ENCODE data around the gene SLC7A1. TPM values are rescaled to one million over a fixed set of nuclear protein-coding genes. Genes with fewer than 3 reads are reported as not detected.

SLC7A1 gene
- total and polyA plus RNA-seq, 3 donors from 2014 or later: 21.4 to 35.7 (median 27.0) TPM

DNA sequence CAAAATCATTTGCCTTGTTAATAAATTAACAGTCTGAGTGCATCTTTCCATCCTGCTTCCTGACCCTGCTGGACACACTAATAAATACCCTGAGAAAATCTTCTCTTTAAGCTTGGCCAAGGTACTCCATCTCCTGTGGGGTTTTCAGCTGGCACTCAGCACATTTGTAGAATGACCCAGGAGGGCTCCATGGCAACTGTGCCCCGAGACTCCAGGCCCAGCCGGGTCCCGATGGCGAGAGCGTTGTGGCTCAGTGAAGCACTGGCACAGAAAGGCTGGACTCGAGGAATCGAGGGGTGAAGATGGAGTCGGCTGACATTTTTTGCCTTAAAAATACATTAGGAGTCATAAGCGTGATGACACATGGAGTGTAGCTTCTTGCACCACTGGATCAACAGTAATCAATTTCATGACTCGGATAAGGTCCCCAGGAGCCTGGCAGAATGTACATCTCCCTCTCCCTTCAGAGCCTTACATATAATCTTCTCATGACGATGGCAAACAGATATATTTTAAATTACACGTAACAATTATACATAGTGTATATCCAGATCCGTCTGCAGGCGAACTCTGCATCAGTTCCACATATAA is 85.4 kb downstream of the SLC7A1 start:
- 92 to 98% methylated on average over 14 of the region's 14 CpGs for WGBS, 2 donors
- TF ChIP-seq, protein P1, sequence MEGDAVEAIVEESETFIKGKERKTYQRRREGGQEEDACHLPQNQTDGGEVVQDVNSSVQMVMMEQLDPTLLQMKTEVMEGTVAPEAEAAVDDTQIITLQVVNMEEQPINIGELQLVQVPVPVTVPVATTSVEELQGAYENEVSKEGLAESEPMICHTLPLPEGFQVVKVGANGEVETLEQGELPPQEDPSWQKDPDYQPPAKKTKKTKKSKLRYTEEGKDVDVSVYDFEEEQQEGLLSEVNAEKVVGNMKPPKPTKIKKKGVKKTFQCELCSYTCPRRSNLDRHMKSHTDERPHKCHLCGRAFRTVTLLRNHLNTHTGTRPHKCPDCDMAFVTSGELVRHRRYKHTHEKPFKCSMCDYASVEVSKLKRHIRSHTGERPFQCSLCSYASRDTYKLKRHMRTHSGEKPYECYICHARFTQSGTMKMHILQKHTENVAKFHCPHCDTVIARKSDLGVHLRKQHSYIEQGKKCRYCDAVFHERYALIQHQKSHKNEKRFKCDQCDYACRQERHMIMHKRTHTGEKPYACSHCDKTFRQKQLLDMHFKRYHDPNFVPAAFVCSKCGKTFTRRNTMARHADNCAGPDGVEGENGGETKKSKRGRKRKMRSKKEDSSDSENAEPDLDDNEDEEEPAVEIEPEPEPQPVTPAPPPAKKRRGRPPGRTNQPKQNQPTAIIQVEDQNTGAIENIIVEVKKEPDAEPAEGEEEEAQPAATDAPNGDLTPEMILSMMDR (IDR thresholded peaks at IDR 0.05): no peak
- TF ChIP-seq POLR2A (IDR thresholded peaks at IDR 0.05): no peak
- no peaks in the 10 kb centered on the region for H3K27me3 ChIP-seq
- H3K4me3 ChIP-seq: no peak overlapping the region
- no peak overlapping the region for H3K27ac ChIP-seq
- no peak for DNase-seq
- no peaks in the 10 kb centered on the region for H3K36me3 ChIP-seq (ENCODE audit: low read depth, missing control alignments)
- H3K4me1 ChIP-seq: peaks cover 4% of the 10 kb centered on the region
- intact Hi-C loops (cut with DNase I; ENCODE audit: low total_unique reads): loop anchor here (10.0 kb wide), 1 partner anchor 605 kb away; no protein-coding TSS in a partner anchor
- no peaks in the 10 kb centered on the region for H3K9me3 ChIP-seq

DNA sequence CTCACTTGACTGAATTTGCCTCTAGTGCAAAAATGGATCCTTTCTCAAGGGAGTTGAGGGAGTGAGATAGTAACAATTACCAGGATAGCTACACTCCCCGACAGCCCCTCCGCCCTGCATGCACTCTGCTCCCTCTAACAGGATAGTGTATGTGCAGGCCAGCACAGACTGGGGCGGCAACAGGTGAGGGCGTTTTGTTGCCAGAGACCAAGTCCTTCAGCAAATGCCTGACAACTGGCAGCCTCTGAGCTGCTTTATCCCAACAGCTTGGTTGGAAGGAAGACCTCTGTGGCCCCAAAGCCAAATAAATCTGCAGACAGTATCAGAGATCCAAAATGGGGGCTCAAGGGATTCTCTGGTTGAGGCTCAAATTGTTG is 86.6 kb downstream of the SLC7A1 start:
- H3K27ac ChIP-seq: no peak overlapping the region
- TF ChIP-seq, protein P1 (IDR thresholded peaks at IDR 0.05): no peak
- no peak for TF ChIP-seq POLR2A (IDR thresholded peaks at IDR 0.05)
- no peaks in the 10 kb centered on the region for H3K27me3 ChIP-seq
- intact Hi-C loops (cut with DNase I; ENCODE audit: low total_unique reads): loop anchor here (10.0 kb wide), 1 partner anchor 606 kb away; no protein-coding TSS in a partner anchor
- H3K9me3 ChIP-seq: no peaks in the 10 kb centered on the region
- H3K4me1 ChIP-seq: peaks cover 4% of the 10 kb centered on the region
- no peaks in the 10 kb centered on the region for H3K36me3 ChIP-seq (ENCODE audit: low read depth, missing control alignments)
- DNase-seq: no peak
- 50 to 64% methylated on average over 4 of the region's 4 CpGs for WGBS, 2 donors
- H3K4me3 ChIP-seq: no peak overlapping the region

DNA sequence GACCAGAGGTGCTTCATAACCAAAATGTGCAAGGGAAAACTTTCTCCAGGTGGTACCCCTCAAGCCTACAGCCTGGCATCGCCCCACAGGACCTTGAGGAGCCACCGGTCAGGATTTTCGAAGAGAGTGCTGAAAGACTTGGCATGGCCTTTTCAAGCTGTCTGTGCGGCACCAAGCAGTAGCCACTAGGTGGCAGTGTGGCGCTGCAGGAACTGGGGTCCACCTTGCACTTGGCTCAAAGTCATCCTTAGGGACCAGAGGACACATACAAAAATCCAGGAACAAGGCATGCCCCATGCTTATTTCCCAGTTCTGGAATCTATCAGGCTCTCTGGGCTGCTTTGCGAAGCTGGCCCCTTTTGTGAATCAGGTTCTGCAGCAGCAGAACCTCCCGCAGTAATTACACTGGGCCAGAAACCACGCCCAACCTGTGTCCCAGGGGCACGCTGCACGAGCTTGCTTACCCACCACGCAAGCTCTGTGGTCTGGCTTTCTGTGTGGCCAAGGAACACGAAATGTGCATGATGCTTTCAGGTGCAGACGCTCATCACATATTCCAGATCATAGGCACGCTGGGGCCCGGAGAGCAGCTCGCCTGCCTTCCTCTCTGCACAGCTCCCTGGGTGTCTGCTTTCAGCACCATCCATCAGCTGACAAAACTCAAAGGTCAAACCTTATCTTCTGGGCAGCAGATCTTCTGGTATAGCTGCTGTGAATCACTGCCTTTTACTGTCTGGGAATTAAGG is 87.2 kb downstream of the SLC7A1 start:
- no peak overlapping the region for H3K4me3 ChIP-seq
- no peaks in the 10 kb centered on the region for H3K36me3 ChIP-seq (ENCODE audit: low read depth, missing control alignments)
- H3K27me3 ChIP-seq: no peaks in the 10 kb centered on the region
- TF ChIP-seq, protein P1 (IDR thresholded peaks at IDR 0.05): peak; percentile 78 to 96 (median 91)
- TF ChIP-seq POLR2A (IDR thresholded peaks at IDR 0.05): no peak
- DNase-seq: peak; percentile 91
- WGBS, 2 donors: 45 to 53% methylated on average over 9 to 15 of the region's 16 CpGs
- H3K4me1 ChIP-seq: peaks cover 4% of the 10 kb centered on the region
- H3K9me3 ChIP-seq: no peaks in the 10 kb centered on the region
- no peak overlapping the region for H3K27ac ChIP-seq
- intact Hi-C loops (cut with DNase I; ENCODE audit: low total_unique reads): loop anchor here (10.0 kb wide), 1 partner anchor 606 kb away; no protein-coding TSS in a partner anchor

DNA sequence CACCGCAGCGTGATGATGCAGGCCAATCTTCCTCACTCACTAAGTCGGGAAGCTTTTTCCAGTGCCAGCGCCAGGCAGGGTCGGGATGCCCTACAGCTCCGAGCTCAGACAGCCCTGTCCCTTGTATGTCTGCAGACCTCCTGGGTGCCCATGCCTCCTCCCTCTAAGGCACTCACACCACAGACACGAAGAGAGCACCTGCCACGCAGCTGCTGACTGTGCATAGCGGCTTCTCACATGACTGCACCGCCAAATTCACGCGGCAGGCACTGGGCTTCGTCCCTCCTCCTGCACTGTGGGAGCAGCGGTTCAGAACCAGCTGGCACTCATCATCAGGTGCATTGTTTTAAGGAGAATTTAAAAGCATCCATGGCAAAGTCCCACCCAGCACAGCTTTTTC is 88.1 kb downstream of the SLC7A1 start:
- Histone ChIP-seq H3K27ac (no peak overlapping the region), H3K36me3 (ENCODE audit: low read depth, missing control alignments) (no peaks in the 10 kb centered on the region), H3K4me3 (no peak overlapping the region), H3K9me3 (no peaks in the 10 kb centered on the region), H3K4me1 (peaks cover 4% of the 10 kb centered on the region), H3K27me3 (no peaks in the 10 kb centered on the region)
- intact Hi-C loops (cut with DNase I; ENCODE audit: low total_unique reads): loop anchor here (10.0 kb wide), 1 partner anchor 607 kb away; no protein-coding TSS in a partner anchor
- TF ChIP-seq POLR2A (IDR thresholded peaks at IDR 0.05): no peak
- whole genome bisulfite sequencing, 2 donors: 76 to 82% methylated on average over 13 to 14 of the region's 14 CpGs
- no peak for DNase-seq

DNA sequence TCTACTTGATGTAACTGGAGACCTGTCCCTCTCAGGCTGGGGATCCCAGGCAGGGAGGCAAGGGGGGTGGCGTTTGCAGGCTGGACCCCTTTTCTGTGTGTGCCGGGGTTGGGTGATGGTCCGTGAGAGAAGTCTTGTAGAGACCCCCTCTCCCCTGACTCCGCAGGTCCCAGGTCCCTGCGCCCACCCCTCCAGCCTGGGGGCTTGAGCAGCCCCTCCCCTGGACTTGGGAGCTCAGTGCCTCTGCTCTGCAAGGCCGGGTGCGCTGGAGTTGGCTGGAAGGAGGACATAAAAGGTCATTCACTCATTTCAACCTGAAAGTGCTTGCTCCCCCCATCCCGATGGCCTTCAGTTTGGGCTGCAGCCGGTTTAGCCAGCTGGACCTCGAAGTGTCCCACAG is 89.5 kb downstream of the SLC7A1 start:
- H3K27ac ChIP-seq: no peak overlapping the region
- no peak overlapping the region for H3K4me3 ChIP-seq
- no peak for DNase-seq
- no peaks in the 10 kb centered on the region for H3K27me3 ChIP-seq
- intact Hi-C loops (cut with DNase I; ENCODE audit: low total_unique reads): loop anchor here (10.0 kb wide), 1 partner anchor 609 kb away; no protein-coding TSS in a partner anchor
- peaks cover 4% of the 10 kb centered on the region for H3K4me1 ChIP-seq
- WGBS, 2 donors: 60 to 82% methylated on average over 10 of the region's 10 CpGs
- H3K36me3 ChIP-seq (ENCODE audit: low read depth, missing control alignments): no peaks in the 10 kb centered on the region
- no peak for TF ChIP-seq POLR2A (IDR thresholded peaks at IDR 0.05)
- TF ChIP-seq, protein P1 (IDR thresholded peaks at IDR 0.05): no peak
- no peaks in the 10 kb centered on the region for H3K9me3 ChIP-seq
